Osteoblast (primary cell): Measurements from ENCODE around the gene OTOGL. TPM values are rescaled to one million over a fixed set of nuclear protein-coding genes. Genes with fewer than 3 reads are reported as not detected.

Source experiments
- DNase-seq: peaks from one replicate; pipeline ENCODE4 v3.0.0; 2011; ENCODE audit warnings: low spot score, mixed read lengths; ENCODE audit not compliant: insufficient read length; ENCODE audit errors: missing footprints
- H2AFZ ChIP-seq: 2 replicates; pipeline ENCODE4 v1.6.0; 2011; ENCODE audit warnings: mild to moderate bottlenecking, low read length
- H3K27ac ChIP-seq: 2 replicates; pipeline ENCODE4 v1.5.1; 2011; ENCODE audit warnings: mild to moderate bottlenecking, low read depth, low read length, moderate library complexity
- H3K27me3 ChIP-seq: 2 replicates; pipeline ENCODE4 v1.6.0; 2012; ENCODE audit warnings: mild to moderate bottlenecking, control low read depth, inconsistent platforms, low read length, moderate library complexity; ENCODE audit not compliant: insufficient read depth
- H3K36me3 ChIP-seq: 2 replicates; pipeline ENCODE4 v1.5.1; 2011; ENCODE audit warnings: mild to moderate bottlenecking, low read length, control low read depth, moderate library complexity; ENCODE audit not compliant: insufficient read depth
- H3K4me1 ChIP-seq: 2 replicates; pipeline ENCODE4 v1.5.1; 2011; ENCODE audit warnings: mild to moderate bottlenecking, low read length, control low read depth, moderate library complexity; ENCODE audit not compliant: insufficient read depth
- H3K4me2 ChIP-seq: 2 replicates; pipeline ENCODE4 v1.6.0; 2011; ENCODE audit warnings: mild to moderate bottlenecking, low read length; ENCODE audit not compliant: insufficient read depth
- H3K4me3 ChIP-seq: fragments of 200-600 bp; sonication (generic); 3 replicates; pipeline ENCODE4 v1.5.1; 2012; ENCODE audit warnings: mild to moderate bottlenecking, low read length, inconsistent platforms; ENCODE audit not compliant: insufficient read depth
- H3K79me2 ChIP-seq: 2 replicates; pipeline ENCODE4 v1.6.0; 2012; ENCODE audit warnings: mild to moderate bottlenecking, low read length, control low read depth, inconsistent platforms; ENCODE audit not compliant: insufficient read depth
- H3K9me3 ChIP-seq: 2 replicates; pipeline ENCODE4 v1.5.1; 2011; ENCODE audit warnings: low read depth, low read length, control low read depth
- H4K20me1 ChIP-seq: 2 replicates; pipeline ENCODE4 v1.6.0; 2012; ENCODE audit warnings: mild to moderate bottlenecking, low read length, control low read depth; ENCODE audit not compliant: insufficient read depth
- CTCF ChIP-seq: IDR thresholded peaks from 2 replicates; pipeline ENCODE4 v1.5.1; 2011; ENCODE audit warnings: mild to moderate bottlenecking, low read depth, low read length, moderate library complexity; ENCODE audit errors: extremely low read depth
- total RNA-seq: library from RNA; depleted of rRNA; stranded (reverse); fragments of >200 nt; gene quantifications from 2 replicates; pipeline ENCODE4 v1.2.3, GENCODE V29; 2012

Gene OTOGL
- total RNA-seq, 1 donor = 0.36 TPM

DNA sequence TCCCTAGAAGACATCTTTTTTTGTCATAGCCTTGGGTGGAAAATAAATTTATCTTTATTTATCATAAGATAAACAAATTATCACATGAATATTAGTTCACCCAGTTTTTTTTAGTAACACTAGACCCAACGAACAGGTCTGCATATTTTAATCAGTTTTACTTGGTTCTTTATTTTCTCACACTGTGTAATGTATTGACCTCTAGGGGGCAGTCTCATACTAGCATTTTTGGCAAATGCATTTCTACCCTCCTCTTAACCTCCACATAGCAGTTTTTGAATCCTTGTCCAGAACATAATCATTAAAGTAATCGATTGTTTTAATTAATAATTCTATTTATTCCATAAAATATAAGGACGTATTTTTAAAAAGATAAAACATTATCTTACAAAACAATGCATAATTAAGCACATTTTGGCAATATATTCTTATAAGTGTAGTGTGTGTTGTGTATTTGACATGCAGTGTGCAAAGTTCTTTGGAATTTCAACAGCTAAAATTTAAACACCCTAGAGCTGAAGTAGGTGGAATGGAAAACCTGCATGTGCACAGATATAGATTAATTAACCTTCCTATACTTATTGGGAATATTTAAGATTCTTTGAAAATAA, 313.1 kb downstream of the OTOGL start:
- Histone ChIP-seq H2AFZ (no peak overlapping the region), H3K79me2 (no peaks in the 10 kb centered on the region), H4K20me1 (no peaks in the 10 kb centered on the region), H3K27ac (no peak overlapping the region), H3K36me3 (no peaks in the 10 kb centered on the region), H3K9me3 (no peaks in the 10 kb centered on the region), H3K4me2 (no peak overlapping the region), H3K27me3 (no peaks in the 10 kb centered on the region), H3K4me1 (no peaks in the 10 kb centered on the region), H3K4me3 (no peak overlapping the region)
- TF ChIP-seq CTCF = peak; percentile 76
- no peak for DNase-seq

DNA sequence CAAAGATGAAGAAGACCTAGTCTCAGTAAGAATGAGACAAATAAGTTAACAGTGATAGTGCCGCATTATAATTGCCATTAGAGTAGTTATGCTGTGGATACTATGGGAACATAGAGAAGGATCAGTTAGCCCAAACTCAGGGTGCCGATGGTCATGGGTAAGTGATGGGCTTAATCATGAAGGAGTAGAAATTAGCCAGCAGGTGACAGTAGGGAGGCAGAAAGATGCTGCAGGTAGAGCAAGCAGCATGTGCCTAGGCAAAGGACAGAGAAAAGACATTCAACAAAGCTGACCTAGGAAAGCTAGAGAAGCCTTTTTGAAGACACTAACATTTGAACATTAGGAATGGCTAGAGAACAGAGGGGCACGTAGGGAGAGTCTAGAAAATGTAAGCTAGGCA, 314.1 kb downstream of the OTOGL start:
- H3K4me2 ChIP-seq = no peak overlapping the region
- no peaks in the 10 kb centered on the region for H3K79me2 ChIP-seq
- TF ChIP-seq CTCF = no peak
- no peak overlapping the region for H3K27ac ChIP-seq
- no peak overlapping the region for H3K4me3 ChIP-seq
- H3K27me3 ChIP-seq = no peaks in the 10 kb centered on the region
- no peaks in the 10 kb centered on the region for H3K4me1 ChIP-seq
- H2AFZ ChIP-seq = peak overlapping the region; percentile 69
- H4K20me1 ChIP-seq = no peaks in the 10 kb centered on the region
- no peaks in the 10 kb centered on the region for H3K9me3 ChIP-seq
- no peak for DNase-seq
- no peaks in the 10 kb centered on the region for H3K36me3 ChIP-seq

DNA sequence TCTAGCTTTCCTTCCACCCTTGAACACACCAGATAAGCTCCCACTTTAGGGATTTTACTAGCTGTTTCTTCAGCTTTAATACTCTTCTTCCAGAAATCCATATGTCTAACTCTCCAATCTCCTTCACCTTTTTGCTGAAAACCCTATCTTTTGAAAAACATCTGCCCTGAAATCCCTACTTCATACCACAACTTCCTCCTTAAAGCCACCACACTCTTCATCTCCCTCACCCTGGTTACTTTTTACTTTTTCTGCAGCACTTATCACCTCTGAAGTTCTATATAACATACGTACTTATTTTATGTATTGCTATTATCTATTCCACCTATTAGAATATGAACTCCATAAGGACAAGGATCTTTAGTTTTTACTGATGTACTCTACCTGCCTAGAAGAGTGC, 316.1 kb downstream of the OTOGL start:
- no peaks in the 10 kb centered on the region for H4K20me1 ChIP-seq
- H3K27me3 ChIP-seq = no peaks in the 10 kb centered on the region
- H2AFZ ChIP-seq = no peak overlapping the region
- DNase-seq = no peak
- no peak overlapping the region for H3K4me3 ChIP-seq
- H3K9me3 ChIP-seq = no peaks in the 10 kb centered on the region
- TF ChIP-seq CTCF = no peak
- H3K36me3 ChIP-seq = no peaks in the 10 kb centered on the region
- no peaks in the 10 kb centered on the region for H3K79me2 ChIP-seq
- no peak overlapping the region for H3K27ac ChIP-seq
- H3K4me1 ChIP-seq = peaks cover 5% of the 10 kb centered on the region
- no peak overlapping the region for H3K4me2 ChIP-seq

DNA sequence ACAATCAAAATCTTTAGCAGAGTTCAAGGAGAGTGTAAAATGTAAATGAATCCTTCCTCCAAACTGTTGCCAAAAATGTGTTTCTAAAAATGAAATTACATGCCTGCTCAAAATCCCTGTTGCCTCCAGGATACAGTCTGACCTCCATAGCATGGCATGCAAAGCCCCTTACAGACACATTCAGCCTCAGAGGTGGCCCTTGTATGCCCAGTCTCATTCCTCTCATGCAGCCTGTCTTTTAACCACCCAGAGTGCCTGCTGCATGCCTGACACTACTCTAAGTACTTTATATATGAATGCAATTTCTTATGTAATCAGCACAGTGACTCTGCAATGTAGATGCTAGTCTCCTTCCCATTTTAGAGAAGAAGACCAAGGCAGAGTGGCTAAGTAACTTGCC, 320.3 kb downstream of the OTOGL start:
- Histone ChIP-seq H3K27ac (no peak overlapping the region), H3K4me3 (no peak overlapping the region), H3K36me3 (no peaks in the 10 kb centered on the region), H3K9me3 (no peaks in the 10 kb centered on the region), H3K4me2 (no peak overlapping the region), H3K27me3 (no peaks in the 10 kb centered on the region), H4K20me1 (no peaks in the 10 kb centered on the region), H3K79me2 (no peaks in the 10 kb centered on the region), H2AFZ (peak overlapping the region; percentile 58), H3K4me1 (peaks cover 5% of the 10 kb centered on the region)
- DNase-seq = no peak
- no peak for TF ChIP-seq CTCF
